GM19099 (cell line): ENCODE data around the gene PLCB1.

Experiments used
- POLR2A ChIP-seq: IDR thresholded peaks from 3 replicates; pipeline ENCODE4 v1.6.1; 2011; ENCODE audit warnings: low read depth; ENCODE audit not compliant: insufficient read length; ENCODE audit errors: extremely low read depth

The PLCB1 gene

DNA sequence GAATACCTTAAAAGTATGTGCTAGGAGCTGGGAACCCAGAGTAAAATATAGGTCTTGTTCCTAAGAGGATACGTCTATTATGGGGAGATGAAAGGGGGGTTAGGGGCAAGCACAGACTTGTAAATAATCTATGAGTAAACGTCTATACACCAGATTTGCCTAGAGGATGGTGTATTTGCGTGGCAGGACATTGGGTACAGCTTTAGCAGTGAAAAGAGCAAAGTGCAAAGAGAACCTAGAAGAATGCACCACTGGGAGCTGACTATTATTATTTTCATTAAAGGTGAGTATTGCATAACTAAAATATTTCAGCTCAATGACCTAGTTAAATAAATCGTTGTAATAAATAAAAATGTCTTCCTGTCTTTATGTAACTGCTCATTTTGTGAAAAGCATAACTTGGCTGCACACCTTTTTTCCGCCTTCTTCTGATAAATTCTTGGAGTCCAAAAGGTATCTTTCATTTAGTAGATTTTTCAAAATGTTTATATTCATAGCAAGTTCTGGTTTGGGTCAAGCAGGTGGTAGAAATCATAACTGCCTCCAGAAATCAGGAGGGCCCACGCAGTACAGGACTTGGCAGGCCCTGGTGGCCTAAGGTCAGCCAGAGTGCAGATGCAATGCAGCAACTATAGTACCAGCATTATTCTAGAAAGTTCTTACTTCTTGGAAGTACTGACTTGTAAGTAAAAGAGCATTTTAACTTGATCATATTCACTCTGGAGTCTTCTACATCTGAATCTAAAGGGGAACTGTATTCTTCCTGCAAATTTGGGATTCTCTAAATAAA, 357.2 kb downstream of the PLCB1 start:
- TF ChIP-seq POLR2A: no peak

DNA sequence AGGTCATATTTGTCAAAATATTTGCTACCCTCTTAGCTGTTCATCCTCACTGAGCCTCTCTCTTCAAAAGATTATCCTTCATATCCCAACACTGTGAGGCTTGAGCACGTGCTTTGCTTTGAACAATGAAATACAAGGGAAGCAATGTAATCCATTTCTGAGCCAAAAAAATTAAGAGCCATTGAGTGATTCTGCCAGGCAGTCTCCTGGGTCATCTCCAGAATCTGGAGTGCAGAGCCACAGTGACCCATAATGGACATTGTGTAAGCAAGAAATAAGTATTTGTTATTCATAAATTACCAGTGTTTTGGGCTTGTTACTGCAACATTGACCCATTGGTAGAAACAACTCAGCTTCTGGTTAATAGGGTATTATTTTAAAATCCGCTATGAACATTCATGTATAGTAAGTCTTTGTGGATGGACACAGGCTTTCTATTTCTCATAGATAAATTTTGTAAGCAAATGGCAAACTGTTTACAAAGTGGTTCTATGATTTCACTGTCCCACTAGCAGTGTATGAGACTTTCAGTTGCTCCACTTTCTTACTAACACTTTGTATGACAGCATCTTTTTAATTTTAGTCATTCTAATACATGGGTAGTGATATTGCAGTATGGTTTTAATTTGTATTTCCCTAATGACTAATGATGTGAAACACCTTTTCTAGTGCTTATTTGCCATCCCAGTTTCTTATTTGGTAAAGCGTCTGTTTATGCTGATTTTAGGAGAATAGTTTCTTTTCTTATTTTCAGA, 358.2 kb downstream of the PLCB1 start:
- no peak for TF ChIP-seq POLR2A

DNA sequence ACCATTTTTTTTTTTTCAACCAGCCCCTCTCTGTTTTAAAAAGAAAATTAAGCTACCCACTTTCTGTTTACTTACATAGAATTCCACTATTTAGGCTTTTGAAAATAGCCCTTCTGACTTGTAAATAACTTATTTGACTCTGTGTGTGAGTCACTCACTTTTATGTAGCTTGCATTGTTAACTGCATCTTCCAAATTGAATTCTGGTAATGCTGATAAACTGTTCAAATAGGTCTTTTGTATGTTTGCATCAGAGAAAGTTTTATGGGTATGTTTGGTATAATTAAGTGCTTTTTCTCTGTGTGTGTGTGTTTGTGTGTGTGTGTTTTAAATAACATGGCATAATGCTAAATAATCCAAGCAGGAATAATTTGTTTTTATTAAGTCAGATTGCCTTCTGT, 360.1 kb downstream of the PLCB1 start:
- no peak for TF ChIP-seq POLR2A

DNA sequence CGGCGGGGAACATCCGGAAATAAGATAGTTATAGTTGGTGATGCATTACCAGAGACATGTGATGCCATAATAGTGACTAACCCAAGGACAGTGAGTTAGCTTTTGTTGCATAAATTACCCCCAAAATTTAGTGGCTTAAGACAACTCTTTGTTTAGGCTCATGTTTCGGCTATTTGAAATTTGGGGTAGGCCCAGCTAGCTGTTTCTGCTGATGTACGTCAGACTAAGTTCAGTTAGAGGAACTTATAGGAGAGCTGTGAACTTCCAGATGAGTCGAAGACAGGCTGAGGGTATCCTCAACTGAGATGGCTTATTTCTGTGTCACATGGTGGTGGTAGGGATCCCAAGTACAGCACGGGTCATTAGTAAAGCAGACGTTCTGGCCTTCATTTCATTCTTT, 366.5 kb downstream of the PLCB1 start:
- no peak for TF ChIP-seq POLR2A

DNA sequence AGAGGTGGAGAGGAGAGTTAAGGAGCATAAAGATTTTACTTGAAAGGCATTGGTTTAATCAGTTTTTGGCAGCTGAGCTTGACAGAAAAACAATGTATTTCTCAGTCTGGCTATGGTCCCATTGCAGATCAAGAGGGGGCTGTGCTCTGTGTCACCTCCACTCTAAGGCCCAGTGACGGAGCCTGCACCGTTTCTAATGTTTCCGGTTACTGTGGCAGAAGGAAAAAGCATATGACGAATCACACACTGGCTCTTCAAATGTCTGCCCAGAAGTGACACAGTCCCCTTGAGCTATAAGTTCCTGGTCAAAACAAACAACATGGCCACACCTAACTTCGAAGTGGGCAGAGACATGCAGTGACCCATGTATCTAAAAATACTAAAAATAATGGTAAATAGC, 372.0 kb downstream of the PLCB1 start:
- no peak for TF ChIP-seq POLR2A

DNA sequence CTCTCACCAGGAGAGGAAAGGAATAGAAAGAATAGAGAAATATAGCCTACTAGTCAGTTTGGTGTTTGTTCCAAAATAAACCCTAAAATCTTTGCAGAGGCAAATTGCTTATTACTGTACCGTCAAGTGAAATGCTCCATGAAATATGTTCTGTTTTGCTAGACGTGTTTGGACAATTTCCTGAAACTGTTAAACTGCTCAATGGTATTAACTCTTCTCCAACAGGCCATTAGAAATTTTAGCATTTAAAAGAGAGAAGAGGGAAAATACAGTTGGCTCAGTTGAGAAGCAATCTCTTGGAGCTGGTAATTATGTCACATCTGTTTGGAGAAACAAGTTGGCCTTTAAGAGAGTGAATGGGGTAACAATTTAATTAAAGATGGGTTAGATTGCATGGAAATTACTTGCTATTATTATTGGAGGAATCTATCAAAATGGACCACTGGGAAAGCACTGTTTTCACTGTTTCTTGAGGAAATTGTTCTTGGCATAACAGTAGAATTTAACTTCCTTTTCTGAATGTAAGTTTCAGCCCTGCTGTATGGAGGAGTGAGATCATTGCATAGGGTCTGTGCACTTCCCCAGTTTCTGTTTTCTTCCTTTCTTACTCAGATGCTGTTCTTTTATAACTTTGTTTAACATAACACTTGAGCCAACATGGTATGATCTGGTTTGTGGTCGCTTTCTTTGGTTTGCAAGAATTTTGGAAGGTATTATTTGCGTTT, 373.6 kb downstream of the PLCB1 start:
- no peak for TF ChIP-seq POLR2A

DNA sequence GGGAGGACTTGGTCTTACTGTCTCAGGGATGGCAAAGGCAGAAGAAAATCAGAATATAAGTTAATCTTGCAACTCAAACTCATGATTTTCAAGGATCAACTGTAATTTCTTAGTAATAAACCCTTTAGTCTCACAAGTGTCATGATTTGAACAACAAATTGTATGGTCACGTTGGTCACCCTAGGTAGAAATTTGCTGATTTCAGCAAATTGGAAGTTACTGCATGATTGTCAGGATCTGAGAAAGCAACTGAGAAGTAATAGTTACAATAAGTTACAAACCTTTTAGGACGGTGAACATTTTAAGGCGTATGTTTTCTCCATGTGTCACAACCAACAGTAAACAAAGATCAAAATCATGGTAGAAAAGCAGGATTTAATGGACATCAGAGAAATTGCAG, 375.2 kb downstream of the PLCB1 start:
- TF ChIP-seq POLR2A: no peak

DNA sequence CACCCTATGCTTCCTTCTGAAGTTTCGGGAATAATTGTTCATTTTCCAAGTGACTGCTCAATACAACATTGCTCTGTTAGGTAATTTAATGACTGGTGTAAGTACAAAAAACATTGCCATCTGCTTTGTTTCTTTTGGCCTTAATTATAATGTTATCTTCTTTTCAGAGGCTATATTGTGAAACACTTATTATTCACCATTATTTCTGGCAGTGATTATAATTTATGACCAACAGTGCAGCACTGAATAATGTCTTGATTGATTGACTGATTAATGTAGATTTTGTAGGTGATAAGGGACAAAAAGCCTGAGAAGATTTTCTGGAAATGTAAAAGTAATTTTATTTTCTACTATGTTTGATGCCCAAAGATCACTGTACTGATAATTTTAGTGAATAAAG, 377.7 kb downstream of the PLCB1 start:
- no peak for TF ChIP-seq POLR2A

DNA sequence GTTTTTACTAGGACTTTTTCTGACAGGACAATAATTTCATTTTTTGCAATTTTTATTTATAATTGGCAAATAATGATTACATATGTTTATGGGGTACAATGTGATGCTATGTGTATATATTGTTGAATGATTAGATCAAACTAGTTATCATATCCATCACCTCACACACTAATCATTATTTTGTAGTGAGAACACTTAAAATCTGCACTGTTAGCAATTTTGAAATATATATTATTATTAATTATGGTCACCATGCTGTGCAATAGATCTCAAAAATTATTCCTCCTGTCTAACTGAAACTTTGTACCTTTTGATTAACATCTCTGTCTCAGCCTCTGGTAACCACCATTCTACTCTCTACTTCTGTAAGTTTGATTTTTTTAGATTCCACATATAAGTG, 378.7 kb downstream of the PLCB1 start:
- no peak for TF ChIP-seq POLR2A

DNA sequence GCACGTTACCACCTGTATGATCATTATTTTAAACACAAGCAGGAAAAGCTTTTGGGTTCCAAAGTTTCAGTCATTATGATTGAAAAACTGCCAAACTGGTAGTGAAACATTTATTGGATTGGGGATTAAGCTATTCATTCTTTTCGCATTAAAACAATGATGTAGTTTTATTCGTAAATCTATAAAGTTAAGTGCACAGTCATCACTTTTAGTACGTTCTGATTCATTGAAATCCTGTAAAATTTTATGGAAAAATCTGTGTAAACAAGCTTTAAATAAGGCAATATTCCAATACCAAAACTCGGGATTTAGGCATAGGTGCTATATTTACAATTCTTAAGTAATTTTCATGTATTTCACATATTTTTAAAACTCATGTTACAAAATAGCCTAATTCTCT, 379.9 kb downstream of the PLCB1 start:
- no peak for TF ChIP-seq POLR2A

DNA sequence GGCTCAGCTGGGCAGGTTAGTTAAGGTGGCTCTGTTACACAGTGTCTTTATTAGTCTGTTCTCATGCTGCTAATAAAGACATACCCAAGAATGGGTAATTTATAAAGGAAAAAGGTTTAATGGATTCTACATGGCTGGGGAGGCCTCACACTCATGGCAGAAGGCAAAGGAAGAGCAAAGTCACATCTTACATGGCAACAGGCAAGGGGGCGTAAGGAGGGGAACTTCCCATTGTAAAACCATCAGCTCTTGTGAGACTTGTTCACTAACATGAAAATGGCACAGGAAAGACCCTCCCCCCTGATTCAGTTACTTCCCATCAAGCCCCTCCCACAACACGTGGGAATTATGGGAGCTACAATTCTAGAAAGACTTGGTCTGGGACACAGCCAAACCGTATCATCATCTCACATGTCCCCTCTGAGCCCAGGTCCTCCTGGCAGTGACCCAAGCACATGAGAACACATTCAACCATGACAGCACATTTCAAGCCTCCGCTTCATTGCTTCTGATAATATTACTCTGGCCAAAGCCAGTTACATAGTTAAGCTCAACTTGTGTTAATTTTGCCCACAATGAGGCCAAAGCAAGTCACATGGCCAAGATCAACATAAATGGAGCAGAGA, 383.9 kb downstream of the PLCB1 start:
- TF ChIP-seq POLR2A: no peak

DNA sequence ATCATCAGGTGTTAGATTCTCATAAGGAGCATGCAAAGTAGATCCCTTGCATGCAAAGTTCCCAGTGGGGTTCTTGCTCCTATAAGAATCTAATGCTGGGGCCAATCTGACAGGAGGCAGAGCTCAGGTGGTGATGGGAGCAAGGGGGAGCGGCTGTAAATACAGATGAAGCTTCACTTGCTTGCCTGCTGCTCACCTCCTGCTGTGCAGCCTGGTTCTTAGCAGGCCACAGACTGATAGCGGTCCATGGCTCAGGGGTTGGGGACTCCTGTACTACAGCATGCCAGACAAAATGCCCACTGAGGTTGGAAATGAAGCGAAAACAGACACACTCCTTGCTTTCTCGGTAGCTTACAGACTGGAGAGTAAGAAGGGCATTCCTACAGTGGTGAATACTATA, 386.8 kb downstream of the PLCB1 start:
- TF ChIP-seq POLR2A: no peak

DNA sequence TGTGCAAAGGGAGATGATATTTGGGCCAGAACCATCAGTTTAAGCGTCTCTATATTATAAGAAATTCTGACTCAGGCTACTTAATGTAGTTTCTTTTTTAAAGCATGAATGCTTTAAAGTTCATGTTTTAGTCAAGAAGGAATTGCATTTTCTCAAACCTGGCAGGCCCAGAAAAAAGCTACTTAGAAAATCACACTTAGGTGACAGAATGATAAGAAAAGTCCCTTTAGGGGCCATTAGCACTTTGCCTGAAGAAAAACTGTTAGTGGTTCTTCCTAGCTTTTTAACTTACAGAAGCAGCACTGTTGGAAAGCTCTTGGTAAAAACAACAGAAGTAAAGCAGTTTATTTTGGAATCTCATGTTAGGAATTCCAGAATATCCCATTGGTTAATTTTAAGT, 387.8 kb downstream of the PLCB1 start:
- no peak for TF ChIP-seq POLR2A

DNA sequence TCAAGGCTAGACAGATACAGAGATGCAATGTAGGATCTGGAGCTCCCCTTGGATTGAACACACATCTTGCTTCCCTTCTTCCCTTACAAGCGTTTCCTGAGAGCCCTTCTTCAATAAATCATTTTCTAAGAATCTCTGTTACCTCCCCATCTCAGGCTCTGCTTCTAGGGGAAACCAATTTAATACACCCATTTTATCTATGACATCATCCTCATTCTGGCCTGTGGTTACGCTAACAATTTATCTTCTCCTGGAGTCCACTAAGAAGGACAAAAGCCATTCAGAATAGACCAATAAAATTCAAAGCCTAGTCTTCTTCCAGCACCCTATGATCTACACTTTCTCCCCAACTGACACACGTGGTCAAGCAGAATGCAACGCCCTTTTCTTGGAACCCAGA, 390.1 kb downstream of the PLCB1 start:
- TF ChIP-seq POLR2A: no peak

DNA sequence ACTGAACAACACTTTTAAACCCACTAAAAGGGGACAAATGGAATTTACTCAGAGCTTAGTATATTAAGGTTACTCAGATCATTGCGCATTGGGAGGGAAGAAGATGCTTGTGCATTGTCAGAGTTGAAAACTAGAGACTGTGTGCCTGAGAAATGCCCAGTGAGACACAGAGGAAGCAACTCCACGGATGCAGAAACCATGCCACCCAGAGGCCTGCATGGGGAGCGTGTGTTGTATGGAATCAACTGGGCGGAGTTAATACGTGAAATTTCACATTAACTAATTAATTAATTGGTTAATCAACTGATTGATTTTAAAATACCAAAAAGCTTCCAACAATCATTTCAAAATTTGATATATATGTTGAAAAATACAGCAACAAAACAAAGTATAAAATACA, 391.6 kb downstream of the PLCB1 start:
- no peak for TF ChIP-seq POLR2A
